Lung (tissue), 12 donors: ENCODE measurements around the gene SMIM20. TPM values are rescaled to one million over a fixed set of nuclear protein-coding genes. Genes with fewer than 3 reads are reported as not detected.

Experiments
- ATAC-seq: fragments of 200-7000 bp; cut with Tn5 transposase; one replicate; pipeline ENCODE4 v1.9.1; 2020; ENCODE audit warnings: moderate number of reproducible peaks; ENCODE audit not compliant: insufficient read depth, low FRiP score
- DNase-seq, 3 donors: peaks; one replicate each; pipeline ENCODE4 v3.0.0-alpha.2; 2013 to 2017
- H3K27ac ChIP-seq, 2 donors: one replicate each; pipeline ENCODE4 v1.5.1; 2013; ENCODE audit warnings: mild to moderate bottlenecking in 2 of 2, moderate library complexity in 2 of 2, control low read depth in 1 of 2, inconsistent platforms in 1 of 2, low read depth in 1 of 2, low read length in 1 of 2
- H3K27me3 ChIP-seq, 3 donors: one replicate each; pipeline ENCODE4 v1.5.1; 2013; ENCODE audit warnings: low read length in 2 of 3; ENCODE audit not compliant: control insufficient read depth in 3 of 3, insufficient read depth in 3 of 3
- H3K36me3 ChIP-seq, 4 donors: one replicate each; pipeline ENCODE4 v1.5.1; 2013; ENCODE audit warnings: low read length in 4 of 4, mild to moderate bottlenecking in 1 of 4, moderate library complexity in 1 of 4; ENCODE audit not compliant: control insufficient read depth in 4 of 4, insufficient read depth in 4 of 4
- H3K4me1 ChIP-seq, 5 donors: one replicate each; pipeline ENCODE4 v1.5.1; 2013; ENCODE audit warnings: low read length in 5 of 5, mild to moderate bottlenecking in 2 of 5, moderate library complexity in 1 of 5; ENCODE audit not compliant: control insufficient read depth in 5 of 5, insufficient read depth in 5 of 5
- H3K4me3 ChIP-seq: one replicate; pipeline ENCODE4 v1.5.1; 2013; ENCODE audit warnings: mild to moderate bottlenecking, control low read depth, moderate library complexity
- H3K9ac ChIP-seq, 2 donors: one replicate each; pipeline ENCODE4 v1.5.1; 2013; ENCODE audit warnings: low read length in 2 of 2, control low read depth in 1 of 2; ENCODE audit not compliant: insufficient read depth in 1 of 2
- H3K9me3 ChIP-seq, 4 donors: one replicate each; pipeline ENCODE4 v1.5.1; 2013; ENCODE audit warnings: low read length in 3 of 4, mild to moderate bottlenecking in 1 of 4, moderate library complexity in 1 of 4; ENCODE audit not compliant: control insufficient read depth in 4 of 4, insufficient read depth in 3 of 4
- CTCF ChIP-seq: IDR thresholded peaks from 2 replicates; pipeline ENCODE4 v1.5.1; 2012; ENCODE audit warnings: mild to moderate bottlenecking; ENCODE audit errors: control extremely low read depth, extremely low read depth
- WGBS, 2 donors: extraction: QIAGEN DNeasy Blood & Tissue Kit; methylation state at CpG; one replicate each; pipeline ENCODE4 v1.1.7; 2013; 5-methylcytosine and 5-hydroxymethylcytosine counted together
- polyA plus RNA-seq, 2 donors: library from polyadenylated mRNA; stranded (reverse); fragments of 200-250 nt; gene quantifications; one replicate each; pipeline ENCODE4 v1.2.1, GENCODE V29; 2013
- total RNA-seq, 2 donors: library from RNA; depleted of rRNA in 1 of 2; stranded (reverse); fragments of >200 nt in 1 of 2; gene quantifications; one replicate each; pipeline ENCODE4 v1.2.1, GENCODE V29; 2014 to 2021
- donor health status: control.
- donor health status: control.
- donor health status: Bipolar disorder and iron deficiency.
- donor health status: healthy.
- donor health status: DM: yes; HTN: yes; CAD: no.

SMIM20 gene
- total and polyA plus RNA-seq, 4 donors: 21.9 to 30.7 (median 26.8) TPM

- H3K4me3 ChIP-seq: no peak overlapping the region
- no peak overlapping the region for H3K27ac ChIP-seq
- peaks cover 0 to 41% (median 9%) of the 10 kb centered on the region in 5 donors for H3K4me1 ChIP-seq
- DNase-seq: no peak
- H3K27me3 ChIP-seq: no peaks in the 10 kb centered on the region
- no peaks in the 10 kb centered on the region for H3K9me3 ChIP-seq
- H3K9ac ChIP-seq: no peak overlapping the region
- no peaks in the 10 kb centered on the region for H3K36me3 ChIP-seq
- no peak for ATAC-seq
- no peak for TF ChIP-seq CTCF
Measured at GRCh38 chr4:25888781-25889180, 25.2 kb upstream of the SMIM20 start.

- H3K27me3 ChIP-seq: no peaks in the 10 kb centered on the region
- H3K4me1 ChIP-seq: peaks cover 0 to 30% (median 9%) of the 10 kb centered on the region in 5 donors
- no peak overlapping the region for H3K27ac ChIP-seq
- no peak for TF ChIP-seq CTCF
- WGBS, 2 donors: 94 to 95% methylated on average over 14 of the region's 14 CpGs
- H3K9ac ChIP-seq: no peak overlapping the region
- H3K4me3 ChIP-seq: no peak overlapping the region
- H3K9me3 ChIP-seq: no peaks in the 10 kb centered on the region
- H3K36me3 ChIP-seq: no peaks in the 10 kb centered on the region
- no peak for DNase-seq
- ATAC-seq: no peak
Measured at GRCh38 chr4:25889589-25890503, 24.2 kb upstream of the SMIM20 start.

GRCh38 chr4:25890571-25891485, 23.2 kb upstream of the SMIM20 start:
- no peaks in the 10 kb centered on the region for H3K9me3 ChIP-seq
- ATAC-seq (no peak), DNase-seq (peak in 2 of 3 donors; percentile 45 to 46)
- WGBS, 2 donors: 84 to 88% methylated on average over 11 of the region's 11 CpGs
- H3K9ac ChIP-seq: no peak overlapping the region
- H3K4me1 ChIP-seq: peaks cover 0 to 27% (median 9%) of the 10 kb centered on the region in 5 donors
- no peak overlapping the region for H3K27ac ChIP-seq
- H3K27me3 ChIP-seq: no peaks in the 10 kb centered on the region
- no peaks in the 10 kb centered on the region for H3K36me3 ChIP-seq
- H3K4me3 ChIP-seq: no peak overlapping the region
- no peak for TF ChIP-seq CTCF
